Measurements from ENCODE around the gene GNB3.

The GNB3 gene

GRCh38 chr12:6840761-6841515 lies at the start of gene GNB3:
Gene GNB3 (plus strand): TSS chr12:6840925. CDS start chr12:6841288, 363 bp downstream.
- DNase-seq = peak; percentile 37

DNA sequence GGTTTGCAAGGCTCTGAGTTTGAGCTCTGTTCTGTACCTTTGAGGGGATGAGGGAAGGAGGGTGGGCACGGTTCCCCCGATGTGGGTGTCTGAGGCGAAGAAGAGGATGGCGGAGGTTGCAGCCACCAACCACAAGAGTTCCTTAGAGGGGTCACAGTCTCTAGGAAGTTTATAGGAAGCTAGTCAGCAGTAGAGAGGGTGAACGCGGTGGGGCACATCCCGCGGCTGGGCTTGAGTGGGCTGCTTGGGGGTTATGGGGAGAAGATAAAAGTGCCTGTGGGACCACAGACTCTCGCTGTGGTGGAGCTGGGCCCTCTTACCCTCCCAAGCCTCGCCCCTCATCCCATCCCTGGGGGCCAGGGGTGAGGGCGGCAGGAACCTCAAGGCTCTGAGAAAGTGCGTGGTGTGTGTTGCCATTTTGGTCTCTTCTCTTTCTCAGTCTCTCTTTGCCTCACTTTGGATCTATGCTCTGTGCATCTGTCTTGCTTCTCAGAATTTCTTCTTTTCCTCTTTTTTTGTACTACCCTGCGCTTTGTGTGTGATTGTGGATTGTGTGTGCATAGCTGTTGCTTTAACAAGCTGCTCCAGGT lies 48.7 kb upstream of the GNB3 start:
- no peak for DNase-seq

DNA sequence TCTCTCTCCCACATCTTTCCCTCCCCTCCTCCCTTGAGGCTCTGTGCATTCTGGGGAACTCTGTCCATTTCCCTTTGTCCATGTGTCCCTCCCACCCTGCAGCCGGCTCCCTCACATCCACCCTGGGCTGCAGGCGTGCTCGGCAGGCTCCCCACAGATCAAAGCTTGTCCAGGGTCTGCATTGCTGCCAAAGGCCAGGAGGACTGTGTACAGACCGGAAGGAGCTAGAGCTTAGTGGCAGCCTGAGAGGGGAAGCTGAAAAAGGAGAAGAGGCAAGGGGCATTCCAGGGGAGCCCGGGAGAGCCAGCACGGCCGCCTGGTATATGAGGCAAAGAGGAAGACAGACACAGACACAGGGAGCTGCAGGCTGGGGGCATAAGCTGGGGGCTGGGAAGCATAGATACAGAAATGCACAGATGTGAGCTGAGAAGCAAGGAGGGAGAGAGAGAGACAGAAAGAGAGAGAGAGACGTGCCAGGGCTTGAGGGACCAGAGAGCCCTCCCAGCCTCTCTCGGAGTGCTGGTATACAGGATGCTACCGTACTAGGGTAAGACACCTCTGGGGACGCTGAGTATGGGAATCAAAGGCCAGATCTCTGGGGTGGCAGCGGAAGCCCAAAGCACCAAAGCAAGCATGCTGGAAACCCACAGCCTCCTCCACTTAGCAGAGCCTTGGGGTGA lies 48.1 kb upstream of the GNB3 start:
- DNase-seq = peak; percentile 69

- no peak for DNase-seq
Measured at GRCh38 chr12:6795088-6795487, 45.6 kb upstream of the GNB3 start.

DNA sequence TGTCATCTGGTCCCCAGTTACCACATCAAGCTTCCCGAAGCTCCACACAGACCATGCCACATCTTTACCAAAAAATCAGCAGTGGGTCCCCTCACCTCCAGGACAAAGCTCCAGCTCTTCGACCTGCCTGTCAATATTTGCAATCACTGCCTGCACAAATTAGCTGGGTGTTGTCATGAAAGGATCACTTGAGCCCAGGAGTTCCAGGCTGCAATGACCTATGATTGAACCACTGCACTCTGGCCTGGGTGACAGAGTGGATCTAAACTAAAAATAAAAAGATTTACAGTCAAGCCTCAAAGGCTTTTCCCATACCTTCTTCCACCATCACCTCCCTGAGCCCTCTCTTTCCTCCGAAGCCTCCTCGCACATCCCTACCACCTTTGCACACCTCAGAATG lies 44.1 kb upstream of the GNB3 start:
- DNase-seq = no peak

- no peak for DNase-seq
Measured at GRCh38 chr12:6799147-6799546, 41.6 kb upstream of the GNB3 start.

GRCh38 chr12:6807170-6807569 lies 33.6 kb upstream of the GNB3 start:
- no peak for DNase-seq

DNA sequence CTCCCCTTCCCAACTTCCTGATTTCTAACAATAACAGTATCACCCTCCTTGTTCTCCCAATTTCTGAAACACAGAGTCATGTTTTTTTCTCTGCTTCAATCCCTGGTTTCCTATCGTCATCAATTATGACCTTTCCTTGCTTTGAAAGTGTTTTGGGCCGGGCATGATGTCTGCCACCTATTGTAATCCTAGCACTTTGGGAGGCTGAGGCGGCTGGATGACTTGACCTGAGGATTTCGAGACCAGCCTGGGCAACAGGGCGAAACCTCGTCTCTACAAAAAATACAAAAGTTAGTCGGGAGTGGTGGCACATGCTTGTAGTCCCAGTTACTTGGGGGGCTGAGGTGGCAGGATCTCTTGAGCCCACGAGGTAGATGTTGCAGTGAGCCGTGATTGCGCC lies 31.7 kb upstream of the GNB3 start:
- DNase-seq = no peak

DNA sequence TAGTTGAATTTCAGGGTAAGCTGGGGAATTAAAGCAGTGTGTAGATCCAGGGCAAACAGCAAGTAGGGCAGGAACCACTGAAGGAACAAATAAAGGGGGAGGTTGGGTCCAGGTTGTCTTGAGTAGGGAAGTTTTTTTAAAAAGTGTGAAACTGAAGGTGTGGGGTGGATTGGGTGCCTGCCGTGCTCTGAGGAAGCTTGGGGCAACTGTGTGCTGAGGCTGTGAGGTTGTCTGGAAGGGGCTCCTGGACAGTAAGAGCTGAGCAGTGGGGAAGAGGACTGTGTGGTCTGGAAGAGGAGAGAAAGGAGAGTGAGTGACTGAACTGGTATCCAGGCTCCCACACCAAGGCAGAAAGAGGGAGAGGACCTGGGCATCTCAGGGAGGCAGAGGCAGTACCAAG lies 30.0 kb upstream of the GNB3 start:
- DNase-seq = no peak

DNA sequence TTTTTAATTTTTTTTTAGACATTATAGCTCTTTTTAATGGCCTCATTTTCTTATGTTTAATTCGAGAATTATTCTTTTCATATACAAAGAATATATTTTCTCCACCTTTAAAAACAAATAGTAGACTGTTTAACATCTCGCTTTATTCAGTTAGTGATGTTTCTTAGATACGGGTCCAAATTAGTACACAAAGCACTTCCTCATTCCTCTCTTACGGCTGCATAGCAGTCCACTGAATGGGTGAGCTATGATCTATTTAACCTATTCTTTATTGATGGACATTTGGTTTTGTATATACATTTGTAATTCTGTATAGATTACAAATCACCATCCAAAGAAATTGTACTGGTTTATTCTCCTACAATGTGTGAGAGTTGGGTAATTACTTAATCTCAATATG lies 27.4 kb upstream of the GNB3 start:
- no peak for DNase-seq

DNA sequence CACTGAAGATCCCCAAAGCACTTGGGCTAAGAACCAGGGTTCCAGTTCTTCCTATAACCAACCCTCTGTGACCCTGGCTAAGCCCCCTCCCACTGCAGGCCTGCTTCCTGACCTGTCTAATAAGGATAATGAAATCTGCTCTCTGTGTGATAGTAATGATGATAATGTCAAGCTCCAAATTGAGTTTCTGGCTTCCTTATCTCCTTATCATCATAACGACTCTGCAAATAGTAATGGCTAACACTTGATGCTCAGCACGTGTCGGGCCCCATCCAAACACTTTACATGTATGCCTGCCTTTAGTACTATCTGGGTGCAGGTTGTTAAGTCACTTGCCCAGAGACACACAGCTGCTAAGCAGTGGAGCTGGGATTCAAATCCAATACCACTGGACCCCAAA lies 24.1 kb upstream of the GNB3 start:
- DNase-seq = no peak

GRCh38 chr12:6817098-6817497 lies 23.6 kb upstream of the GNB3 start:
- no peak for DNase-seq

GRCh38 chr12:6817662-6818157 lies 23.0 kb upstream of the GNB3 start:
- DNase-seq = no peak

DNA sequence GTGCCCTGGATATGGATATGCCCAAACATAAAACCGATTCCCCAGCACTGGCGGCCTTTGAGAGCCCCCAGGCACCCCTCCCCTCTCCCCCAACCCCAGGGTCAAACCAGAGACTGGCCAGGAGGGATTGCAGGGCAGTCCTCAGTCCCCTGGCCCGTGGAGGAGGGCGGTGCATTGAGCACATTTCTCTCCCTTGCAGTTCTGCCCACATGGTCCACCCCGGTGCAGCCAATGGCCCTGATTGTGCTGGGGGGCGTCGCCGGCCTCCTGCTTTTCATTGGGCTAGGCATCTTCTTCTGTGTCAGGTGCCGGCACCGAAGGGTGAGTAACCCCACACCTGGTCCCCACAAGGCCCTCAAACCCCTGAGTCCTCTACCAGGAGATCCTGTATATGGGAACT lies 22.5 kb upstream of the GNB3 start:
- DNase-seq = no peak

DNA sequence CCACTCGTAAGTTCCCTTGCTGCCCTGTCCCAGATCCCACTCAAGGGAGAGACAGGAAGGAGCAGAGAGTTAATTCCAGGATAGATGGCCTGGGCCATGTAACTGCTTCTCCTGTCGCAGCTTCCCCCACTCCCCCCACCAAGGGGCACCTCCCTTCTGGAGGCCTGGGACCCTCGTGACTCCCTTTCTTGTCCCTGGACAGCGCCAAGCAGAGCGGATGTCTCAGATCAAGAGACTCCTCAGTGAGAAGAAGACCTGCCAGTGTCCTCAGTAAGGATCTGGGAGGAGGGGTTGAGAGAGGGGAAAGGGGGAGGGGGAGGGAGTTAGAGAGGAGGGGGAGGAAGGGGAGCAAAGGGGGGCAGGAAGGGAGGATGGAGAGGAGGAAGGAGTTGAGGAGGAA lies 22.1 kb upstream of the GNB3 start:
- no peak for DNase-seq

GRCh38 chr12:6819106-6820030 lies 21.4 kb upstream of the GNB3 start:
- no peak for DNase-seq

DNA sequence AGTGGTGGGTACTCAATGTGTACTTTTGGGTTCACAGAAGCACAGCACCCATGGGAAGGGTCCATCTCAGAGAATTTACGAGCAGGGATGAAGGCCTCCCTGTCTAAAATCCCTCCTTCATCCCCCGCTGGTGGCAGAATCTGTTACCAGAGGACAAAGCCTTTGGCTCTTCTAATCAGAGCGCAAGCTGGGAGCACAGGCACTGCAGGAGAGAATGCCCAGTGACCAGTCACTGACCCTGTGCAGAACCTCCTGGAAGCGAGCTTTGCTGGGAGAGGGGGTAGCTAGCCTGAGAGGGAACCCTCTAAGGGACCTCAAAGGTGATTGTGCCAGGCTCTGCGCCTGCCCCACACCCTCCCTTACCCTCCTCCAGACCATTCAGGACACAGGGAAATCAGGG lies 20.6 kb upstream of the GNB3 start:
- no peak for DNase-seq

GRCh38 chr12:6821591-6822425 lies 18.9 kb upstream of the GNB3 start, which contains the start of gene GPR162:
Gene GPR162 (plus strand): TSS chr12:6821821. CDS start chr12:6823899, 2,078 bp downstream.
- peak; percentile 90 for DNase-seq

GRCh38 chr12:6822426-6823135 lies 18.1 kb upstream of the GNB3 start:
- DNase-seq = peak; percentile 35

GRCh38 chr12:6823182-6824084 lies 17.3 kb upstream of the GNB3 start:
- DNase-seq = peak; percentile 39

Measured in left hindlimb (tissue), 1 donor.